H1 (cell line): ENCODE data around the gene H2AZ1. TPM values are rescaled to one million over a fixed set of nuclear protein-coding genes. Genes with fewer than 3 reads are reported as not detected.

Experiments
- TAF1 ChIP-seq: IDR thresholded peaks from 2 replicates; pipeline ENCODE4 v1.6.1; 2011; ENCODE audit warnings: mild to moderate bottlenecking, low read depth, low read length
- TBP ChIP-seq: IDR thresholded peaks from 2 replicates; pipeline ENCODE4 v1.6.1; 2011; ENCODE audit warnings: low read depth, low read length, improper control_type of control experiment
- ZNF274 ChIP-seq: IDR thresholded peaks from 2 replicates; pipeline ENCODE4 v1.7.0; 2012; ENCODE audit warnings: low read length, borderline replicate concordance; ENCODE audit errors: extremely low read depth
- polyA plus RNA-seq, 7 experiments: library from polyadenylated mRNA; depleted of rRNA in 3 of 7; stranded (reverse) in 5 of 7; unstranded in 2 of 7; fragments of >200 nt in 5 of 7; fragments of 200-250 nt in 2 of 7; gene quantifications; 1 replicate in 5 of 7; 2 replicates in 1 of 7; 4 replicates in 1 of 7; pipeline versions ENCODE4 v1.2.1 to v1.2.3, GENCODE V29; 2011 to 2013; ENCODE audit warnings: missing spikeins in 2 of 7, mixed read lengths in 2 of 7
- total RNA-seq: library from RNA; stranded (reverse); fragmentation: NEBNext Ultra II Directional; extraction: Animal tissue kit (Norgen Biotek cat#: 25700); gene quantifications from 2 replicates; pipeline ENCODE4 v1.2.1, GENCODE V29; 2021

H2AZ1 gene
- total and polyA plus RNA-seq, 2 of the 8 experiments (the other 6 are each of a cell fraction or from before 2014, with no cell fraction given), result 831 to 898 TPM

GRCh38 chr4:99938243-99938753 lies 11.8 kb downstream of the H2AZ1 start (continued):
- no peak for TF ChIP-seq TBP
- TF ChIP-seq ZNF274, result no peak
- no peak for TF ChIP-seq TAF1
